Stomach (tissue), 9 donors: ENCODE data around the gene HNRNPU. TPM values are rescaled to one million over a fixed set of nuclear protein-coding genes. Genes with fewer than 3 reads are reported as not detected.

Source experiments
- DNase-seq, 2 donors: peaks; one replicate each; pipeline versions ENCODE4 v3.0.0 to v3.0.0-alpha.2; 2013 to 2019
- H3K27ac ChIP-seq, 5 donors: fragments of 200-600 bp in 4 of 5; sonication (generic) in 4 of 5; one replicate each; pipeline ENCODE4 v1.5.1; 2013 to 2019; ENCODE audit warnings: mild to moderate bottlenecking in 1 of 5, moderate library complexity in 1 of 5
- H3K27me3 ChIP-seq, 3 donors: fragments of 200-600 bp; sonication (generic); one replicate each; pipeline ENCODE4 v1.5.1; 2017 to 2019; ENCODE audit warnings: mixed run types in 1 of 3
- H3K36me3 ChIP-seq, 4 donors: fragments of 200-600 bp; sonication (generic); 1 replicate in 3 of 4; 2 replicates in 1 of 4; pipeline ENCODE4 v1.5.1; 2016 to 2019
- H3K4me1 ChIP-seq, 4 donors: fragments of 200-600 bp; sonication (generic); one replicate each; pipeline ENCODE4 v1.5.1; 2016 to 2019
- H3K4me3 ChIP-seq, 4 donors: fragments of 200-600 bp; sonication (generic) in 3 of 4; one replicate each; pipeline ENCODE4 v1.5.1; 2016 to 2019; ENCODE audit warnings: mild to moderate bottlenecking in 1 of 4
- H3K9me3 ChIP-seq, 4 donors: fragments of 200-600 bp; sonication (generic); one replicate each; pipeline ENCODE4 v1.5.1; 2016 to 2019
- CTCF ChIP-seq, 7 experiments: fragments of 450-650 bp in 4 of 7; fragments of 200-600 bp in 3 of 7; sonication (generic) in 3 of 7; IDR thresholded peaks; one replicate each; pipeline ENCODE4 v1.5.1; 2016 to 2019; ENCODE audit warnings: antibody characterized with exemption in 7 of 7, control low read depth in 2 of 7, mild to moderate bottlenecking in 1 of 7
- EP300 ChIP-seq: sonication (generic); formaldehyde crosslinking; IDR thresholded peaks from one replicate; pipeline ENCODE4 v1.6.1; 2017; ENCODE audit warnings: antibody characterized with exemption
- POLR2A ChIP-seq, 4 donors: fragments of 450-650 bp; IDR thresholded peaks; one replicate each; pipeline ENCODE4 v1.6.1; 2016; ENCODE audit warnings: antibody characterized with exemption in 4 of 4, control low read depth in 2 of 4, mild to moderate bottlenecking in 1 of 4, moderate library complexity in 1 of 4
- POLR2AphosphoS5 ChIP-seq, 3 donors: sonication (generic); formaldehyde crosslinking; IDR thresholded peaks; one replicate each; pipeline ENCODE4 v1.6.1; 2016; ENCODE audit warnings: antibody characterized with exemption in 3 of 3
- WGBS, 5 donors: extraction: QIAGEN DNeasy Blood & Tissue Kit in 3 of 5; methylation state at CpG; one replicate each; pipeline versions ENCODE4 v1.1.5 to v1.1.7; 2013 to 2018; 5-methylcytosine and 5-hydroxymethylcytosine counted together
- intact Hi-C: fragments of 100-400 bp; cut with DNase I; formaldehyde crosslinking; loops from one replicate; pipeline ENCODE4 v1.15.1; 2023; ENCODE audit warnings: low total_unique reads
- polyA plus RNA-seq, 3 donors: library from polyadenylated mRNA; stranded (reverse); fragments of 200-250 nt; gene quantifications; one replicate each; pipeline ENCODE4 v1.2.3, GENCODE V29; 2013
- total RNA-seq, 5 donors: library from RNA; depleted of rRNA; stranded (reverse); fragments of >200 nt; gene quantifications; one replicate each; pipeline versions ENCODE4 v1.1.0 to v1.2.3, GENCODE V29; 2014 to 2016
- donor health status: healthy with polysubstance abuse.
- donor health status: Bipolar disorder and iron deficiency.
- donor health status: healthy.

The HNRNPU gene
- total and polyA plus RNA-seq, 8 donors = 76.3 to 533 (median 309) TPM

- H3K27me3 ChIP-seq = no peaks in the 10 kb centered on the region
- intact Hi-C loops = no loop called here
- DNase-seq = peak in 1 of 2 donors; percentile 39
- TF ChIP-seq CTCF (IDR thresholded peaks at IDR 0.05) = no peak
- no peak for TF ChIP-seq POLR2A (IDR thresholded peaks at IDR 0.05)
- TF ChIP-seq POLR2AphosphoS5 (IDR thresholded peaks at IDR 0.05) = no peak
- TF ChIP-seq EP300 = no peak
- 0 to 1% (median 1%) methylated on average over 7 of the region's 7 CpGs for WGBS, 5 donors
- peak overlapping the region; percentile 99 to 100 (median 99) for H3K27ac ChIP-seq
- no peaks in the 10 kb centered on the region for H3K9me3 ChIP-seq
- peaks cover 30 to 42% (median 36%) of the 10 kb centered on the region in 4 donors for H3K36me3 ChIP-seq
- H3K4me3 ChIP-seq = peak overlapping the region; percentile 72 to 98 (median 80)
- peaks cover 33 to 63% (median 50%) of the 10 kb centered on the region in 4 donors for H3K4me1 ChIP-seq
Observed at GRCh38 chr1:244862354-244862698, 2.0 kb downstream of the HNRNPU start.

- intact Hi-C loops = no loop called here
- H3K27ac ChIP-seq = peak overlapping the region in 4 of 5 donors; percentile 99 to 100 (median 100)
- H3K9me3 ChIP-seq = no peaks in the 10 kb centered on the region
- peak in 1 of 2 donors; percentile 44 for DNase-seq
- peaks cover 34 to 70% (median 53%) of the 10 kb centered on the region in 4 donors for H3K4me1 ChIP-seq
- 1 to 3% (median 2%) methylated on average over 2 of the region's 2 CpGs for WGBS, 5 donors
- no peak for TF ChIP-seq CTCF (IDR thresholded peaks at IDR 0.05)
- TF ChIP-seq POLR2AphosphoS5 (IDR thresholded peaks at IDR 0.05) = no peak
- TF ChIP-seq POLR2A (IDR thresholded peaks at IDR 0.05) = no peak
- no peak for TF ChIP-seq EP300
- H3K4me3 ChIP-seq = peak overlapping the region; percentile 72 to 98 (median 80)
- H3K36me3 ChIP-seq = peaks cover 36 to 49% (median 42%) of the 10 kb centered on the region in 4 donors
- no peaks in the 10 kb centered on the region for H3K27me3 ChIP-seq
Observed at GRCh38 chr1:244861683-244862082, 2.7 kb downstream of the HNRNPU start.

- WGBS, 5 donors = 0 to 5% (median 2%) methylated on average over 2 of the region's 2 CpGs
- intact Hi-C loops = no loop called here
- peak overlapping the region; percentile 72 to 98 (median 80) for H3K4me3 ChIP-seq
- H3K27ac ChIP-seq = peak overlapping the region in 4 of 5 donors; percentile 3 to 100 (median 100)
- DNase-seq = no peak
- peaks cover 34 to 73% (median 56%) of the 10 kb centered on the region in 4 donors for H3K4me1 ChIP-seq
- H3K36me3 ChIP-seq = peaks cover 43 to 55% (median 49%) of the 10 kb centered on the region in 4 donors
- H3K9me3 ChIP-seq = no peaks in the 10 kb centered on the region
- TF ChIP-seq EP300 (no peak), CTCF (IDR thresholded peaks at IDR 0.05) (no peak), POLR2AphosphoS5 (IDR thresholded peaks at IDR 0.05) (no peak), POLR2A (IDR thresholded peaks at IDR 0.05) (no peak)
- H3K27me3 ChIP-seq = no peaks in the 10 kb centered on the region
Observed at GRCh38 chr1:244860914-244861610, 3.3 kb downstream of the HNRNPU start.

GRCh38 chr1:244860078-244860477 lies 4.3 kb downstream of the HNRNPU start:
- Histone ChIP-seq H3K9me3 (no peaks in the 10 kb centered on the region), H3K27me3 (no peaks in the 10 kb centered on the region), H3K4me3 (peak overlapping the region in 3 of 4 donors; percentile 72 to 98 (median 87)), H3K4me1 (peaks cover 37 to 73% (median 57%) of the 10 kb centered on the region in 4 donors), H3K27ac (peak overlapping the region in 2 of 5 donors; percentile 7 to 59), H3K36me3 (peaks cover 52 to 65% (median 58%) of the 10 kb centered on the region in 4 donors)
- 39 to 57% (median 46%) methylated on average over 8 to 9 of the region's 9 CpGs for WGBS, 5 donors
- intact Hi-C loops = no loop called here
- TF ChIP-seq POLR2A (IDR thresholded peaks at IDR 0.05) (no peak), CTCF (IDR thresholded peaks at IDR 0.05) (no peak), POLR2AphosphoS5 (IDR thresholded peaks at IDR 0.05) (no peak), EP300 (no peak)
- DNase-seq = no peak
